NOMO-1 (cell line): ENCODE measurements around the gene TM9SF3.
"Not testable (repeated sequence)": the region's sequence is repeated elsewhere in the genome, so short reads cannot be mapped to it uniquely, and the experiment has no call there.

Experiments
- DNase-seq, 2 experiments: peaks; one replicate each; lab custom pipeline; 2025; ENCODE audit not compliant: unreplicated experiment in 2 of 2; lab: John Stamatoyannopoulos, UW

TM9SF3 gene

GRCh38 chr10:96606216-96606615, 19.4 kb upstream of the TM9SF3 start:
- no peak for DNase-seq

- no peak for DNase-seq
Observed at GRCh38 chr10:96600337-96600736, 13.5 kb upstream of the TM9SF3 start.

- no peak for DNase-seq
Observed at GRCh38 chr10:96598846-96599245, 12.0 kb upstream of the TM9SF3 start.

- no peak for DNase-seq
Observed at GRCh38 chr10:96596422-96597407, 9.9 kb upstream of the TM9SF3 start.

- DNase-seq = no peak
Observed at GRCh38 chr10:96595741-96596140, 8.9 kb upstream of the TM9SF3 start.

GRCh38 chr10:96591946-96592345, 5.1 kb upstream of the TM9SF3 start:
- DNase-seq = no peak

- DNase-seq = no peak
Observed at GRCh38 chr10:96588616-96589419, 2.0 kb upstream of the TM9SF3 start.

- peak in 1 of 2 experiments; percentile 24 for DNase-seq
Observed at GRCh38 chr10:96588060-96588554, 1.3 kb upstream of the TM9SF3 start.

- DNase-seq = peak in 1 of 2 experiments; percentile 56
Observed at GRCh38 chr10:96587264-96588059, 650 bp upstream of the TM9SF3 start.

- peak in 1 of 2 experiments; percentile 11 for DNase-seq
Observed at GRCh38 chr10:96585736-96586418, 935 bp downstream of the TM9SF3 start.

GRCh38 chr10:96584474-96584873, 2.3 kb downstream of the TM9SF3 start:
- no peak for DNase-seq

GRCh38 chr10:96584035-96584434, 2.8 kb downstream of the TM9SF3 start:
- DNase-seq = peak in 1 of 2 experiments; percentile 54

- no peak for DNase-seq
Observed at GRCh38 chr10:96579133-96579532, 7.7 kb downstream of the TM9SF3 start.

- DNase-seq = no peak
Observed at GRCh38 chr10:96578633-96579032, 8.2 kb downstream of the TM9SF3 start.

- DNase-seq = no peak
Observed at GRCh38 chr10:96578022-96578421, 8.8 kb downstream of the TM9SF3 start.

GRCh38 chr10:96577069-96577468, 9.7 kb downstream of the TM9SF3 start:
- DNase-seq = no peak

GRCh38 chr10:96576277-96576980, 10.4 kb downstream of the TM9SF3 start:
- DNase-seq = peak; percentile 4 to 31

GRCh38 chr10:96574564-96574963, 12.2 kb downstream of the TM9SF3 start:
- DNase-seq = not testable (repeated sequence)

- DNase-seq = no peak
Observed at GRCh38 chr10:96573036-96573435, 13.8 kb downstream of the TM9SF3 start.
